ENCODE data around the gene ITK.

DNA sequence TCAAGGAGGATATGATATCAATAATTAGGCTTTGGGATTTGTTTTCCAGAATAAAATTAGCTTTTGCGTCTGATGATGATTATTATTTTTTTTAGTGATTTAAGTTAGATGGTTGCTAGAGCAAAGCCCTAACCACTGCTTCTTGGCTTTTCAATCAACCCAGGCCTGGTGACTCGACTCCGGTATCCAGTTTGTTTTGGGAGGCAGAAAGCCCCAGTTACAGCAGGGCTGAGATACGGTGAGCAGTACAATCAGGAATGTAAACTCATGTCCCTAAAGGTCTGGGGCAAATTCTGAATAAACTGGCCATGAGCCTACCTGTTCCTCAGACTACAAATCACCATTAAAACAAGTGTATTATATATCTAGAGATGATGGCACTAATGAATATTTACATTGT, 60.8 kb downstream of the ITK start:
- TF ChIP-seq, protein P1, sequence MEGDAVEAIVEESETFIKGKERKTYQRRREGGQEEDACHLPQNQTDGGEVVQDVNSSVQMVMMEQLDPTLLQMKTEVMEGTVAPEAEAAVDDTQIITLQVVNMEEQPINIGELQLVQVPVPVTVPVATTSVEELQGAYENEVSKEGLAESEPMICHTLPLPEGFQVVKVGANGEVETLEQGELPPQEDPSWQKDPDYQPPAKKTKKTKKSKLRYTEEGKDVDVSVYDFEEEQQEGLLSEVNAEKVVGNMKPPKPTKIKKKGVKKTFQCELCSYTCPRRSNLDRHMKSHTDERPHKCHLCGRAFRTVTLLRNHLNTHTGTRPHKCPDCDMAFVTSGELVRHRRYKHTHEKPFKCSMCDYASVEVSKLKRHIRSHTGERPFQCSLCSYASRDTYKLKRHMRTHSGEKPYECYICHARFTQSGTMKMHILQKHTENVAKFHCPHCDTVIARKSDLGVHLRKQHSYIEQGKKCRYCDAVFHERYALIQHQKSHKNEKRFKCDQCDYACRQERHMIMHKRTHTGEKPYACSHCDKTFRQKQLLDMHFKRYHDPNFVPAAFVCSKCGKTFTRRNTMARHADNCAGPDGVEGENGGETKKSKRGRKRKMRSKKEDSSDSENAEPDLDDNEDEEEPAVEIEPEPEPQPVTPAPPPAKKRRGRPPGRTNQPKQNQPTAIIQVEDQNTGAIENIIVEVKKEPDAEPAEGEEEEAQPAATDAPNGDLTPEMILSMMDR (conservative IDR thresholded peaks at IDR 0.05; ENCODE audit: low read depth in 2 of 2) = no peak
- TF ChIP-seq EZH2phosphoT487 (IDR thresholded peaks at IDR 0.05; ENCODE audit: unreplicated experiment) (no peak), NANOG (IDR thresholded peaks at IDR 0.05; ENCODE audit: borderline replicate concordance) (no peak)
